ENCODE data around the gene HCAR3.
"Not testable (repeated sequence)": the region's sequence is repeated elsewhere in the genome, so short reads cannot be mapped to it uniquely, and the experiment has no call there.

HCAR3 gene

DNA sequence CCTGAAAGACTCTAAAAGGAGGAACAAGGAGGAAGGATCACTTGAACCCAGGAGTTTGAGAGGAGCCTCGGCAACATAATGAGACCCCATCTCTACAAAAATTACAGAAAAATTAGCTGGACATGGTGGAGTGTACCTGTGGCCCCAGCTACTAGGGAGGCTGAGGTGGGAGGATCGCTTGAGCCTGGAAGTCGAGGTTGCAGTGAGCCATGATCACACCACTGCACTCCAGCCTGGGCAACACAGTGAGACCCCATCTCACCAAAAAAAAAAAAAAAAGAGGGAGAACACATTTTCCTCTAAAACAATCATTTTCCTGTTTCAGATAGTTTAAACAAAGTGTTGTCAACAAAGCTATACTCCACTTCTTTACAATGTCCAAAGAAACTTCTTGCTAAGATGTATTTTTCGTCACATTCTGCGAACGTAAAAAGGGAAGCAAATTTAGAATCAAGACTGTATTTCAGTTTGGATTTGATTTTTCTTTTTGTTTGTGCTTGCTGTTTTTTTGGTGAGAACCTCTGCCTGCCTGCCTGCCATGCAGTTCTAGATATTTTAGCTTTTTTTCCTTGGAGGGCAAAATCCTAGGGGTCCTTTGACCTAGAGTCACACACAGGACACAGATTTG is 9.0 kb upstream of the HCAR3 start:
- TF ChIP-seq CTCF (IDR thresholded peaks at IDR 0.05) = no peak
- H3K4me3 Mint-ChIP-seq = no peak overlapping the region
- no peak overlapping the region for H3K27ac Mint-ChIP-seq
- no peaks in the 10 kb centered on the region for H3K9me3 Mint-ChIP-seq
- H3K4me1 Mint-ChIP-seq = peaks cover 22% of the 10 kb centered on the region
- H3K27me3 Mint-ChIP-seq (ENCODE audit: low read depth, poor library complexity) = peaks cover 4% of the 10 kb centered on the region
- H3K36me3 Mint-ChIP-seq (ENCODE audit: low read depth) = no peaks in the 10 kb centered on the region
- DNase-seq = no peak

GRCh38 chr12:122724641-122725243 is 8.1 kb upstream of the HCAR3 start:
- no peak for DNase-seq
- H3K36me3 Mint-ChIP-seq (ENCODE audit: low read depth) = no peaks in the 10 kb centered on the region
- no peak for TF ChIP-seq CTCF (IDR thresholded peaks at IDR 0.05)
- H3K27me3 Mint-ChIP-seq (ENCODE audit: low read depth, poor library complexity) = peaks cover 11% of the 10 kb centered on the region
- peaks cover 14% of the 10 kb centered on the region for H3K4me1 Mint-ChIP-seq
- no peak overlapping the region for H3K4me3 Mint-ChIP-seq
- H3K9me3 Mint-ChIP-seq = no peaks in the 10 kb centered on the region
- H3K27ac Mint-ChIP-seq = no peak overlapping the region

- H3K4me1 Mint-ChIP-seq = no peaks in the 10 kb centered on the region
- H3K27ac Mint-ChIP-seq = no peak overlapping the region
- H3K36me3 Mint-ChIP-seq (ENCODE audit: low read depth) = no peaks in the 10 kb centered on the region
- peaks cover 16% of the 10 kb centered on the region for H3K27me3 Mint-ChIP-seq (ENCODE audit: low read depth, poor library complexity)
- no peaks in the 10 kb centered on the region for H3K9me3 Mint-ChIP-seq
- H3K4me3 Mint-ChIP-seq = no peak overlapping the region
- no peak for TF ChIP-seq CTCF (IDR thresholded peaks at IDR 0.05)
- no peak for DNase-seq
These were observed 5.8 kb upstream of the HCAR3 start for GRCh38 chr12:122722387-122722786.

DNA sequence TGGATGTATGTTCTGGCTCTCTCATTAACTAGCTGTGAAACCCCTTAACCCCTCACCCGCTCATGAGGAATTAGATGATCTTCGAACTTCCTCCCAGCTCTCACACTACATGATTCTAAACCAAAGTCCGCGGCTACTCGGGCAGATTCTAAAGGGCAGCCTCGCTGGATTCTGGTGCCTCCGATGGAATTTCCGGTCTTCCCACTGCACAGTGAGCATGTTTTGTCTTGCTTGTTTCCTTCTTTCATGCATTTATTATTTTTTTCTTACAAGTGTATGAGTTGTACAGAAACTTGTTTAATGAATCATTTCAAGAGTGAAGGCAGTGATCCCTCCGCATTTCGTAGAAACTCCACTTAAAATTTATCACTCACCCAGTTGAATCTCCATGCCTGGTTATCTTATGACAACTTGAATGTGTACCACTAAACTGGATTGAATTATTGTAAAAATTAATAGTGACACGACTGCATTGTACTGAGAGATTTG is 4.5 kb upstream of the HCAR3 start:
- H3K36me3 Mint-ChIP-seq (ENCODE audit: low read depth) = no peaks in the 10 kb centered on the region
- H3K27ac Mint-ChIP-seq = peak overlapping the region; percentile 20
- H3K4me1 Mint-ChIP-seq = no peaks in the 10 kb centered on the region
- peaks cover 20% of the 10 kb centered on the region for H3K27me3 Mint-ChIP-seq (ENCODE audit: low read depth, poor library complexity)
- DNase-seq = no peak
- TF ChIP-seq CTCF (IDR thresholded peaks at IDR 0.05) = no peak
- H3K4me3 Mint-ChIP-seq = no peak overlapping the region
- no peaks in the 10 kb centered on the region for H3K9me3 Mint-ChIP-seq

DNA sequence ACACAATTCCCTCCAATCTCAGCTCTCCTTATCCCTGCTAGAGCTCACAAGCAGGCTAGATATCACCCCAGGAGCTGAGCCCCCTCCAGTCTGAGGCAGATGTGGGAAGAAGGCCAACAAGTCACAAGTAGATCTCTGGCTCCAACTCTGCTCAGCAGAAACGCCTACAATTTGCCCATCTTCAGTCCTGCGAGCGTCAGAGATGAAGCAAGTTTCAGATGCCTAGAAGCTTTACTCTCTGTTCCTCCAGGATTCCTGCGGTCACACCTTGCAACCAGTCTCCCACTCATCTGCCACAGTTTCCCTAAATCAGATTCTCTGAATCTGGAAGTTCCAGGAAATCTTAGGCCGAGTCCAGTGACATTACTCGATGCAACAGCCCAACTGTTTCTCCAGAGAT is 1.4 kb downstream of the HCAR3 start:
- peaks cover 21% of the 10 kb centered on the region for H3K27me3 Mint-ChIP-seq (ENCODE audit: low read depth, poor library complexity)
- not testable (repeated sequence) for DNase-seq; H3K9me3 Mint-ChIP-seq; H3K27ac Mint-ChIP-seq; H3K4me3 Mint-ChIP-seq; H3K36me3 Mint-ChIP-seq (ENCODE audit: low read depth); H3K4me1 Mint-ChIP-seq

- H3K4me3 Mint-ChIP-seq; H3K9me3 Mint-ChIP-seq; H3K4me1 Mint-ChIP-seq; H3K36me3 Mint-ChIP-seq (ENCODE audit: low read depth); DNase-seq; H3K27ac Mint-ChIP-seq: not testable (repeated sequence)
- peaks cover 16% of the 10 kb centered on the region for H3K27me3 Mint-ChIP-seq (ENCODE audit: low read depth, poor library complexity)
These were observed 3.0 kb downstream of the HCAR3 start for GRCh38 chr12:122713491-122714188.

DNA sequence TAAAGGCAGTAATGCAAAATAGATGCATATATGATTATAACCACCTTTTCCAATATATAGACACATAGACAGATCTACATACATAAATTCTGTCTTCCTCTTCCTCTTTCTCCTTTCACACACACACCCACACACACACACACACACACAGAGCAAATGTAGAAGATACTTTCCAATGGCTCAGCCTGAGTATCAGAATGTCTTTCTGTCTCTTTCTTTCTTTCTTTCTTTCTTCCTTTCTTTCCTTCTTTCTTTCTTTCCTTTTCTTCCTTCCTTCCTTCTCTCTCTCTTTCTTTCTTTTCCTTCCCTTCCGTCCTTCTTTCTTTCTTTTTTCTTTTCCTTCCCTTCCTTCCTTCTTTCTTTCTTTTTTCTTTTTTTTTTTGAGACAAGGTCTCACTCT is 5.3 kb downstream of the HCAR3 start:
- H3K4me1 Mint-ChIP-seq; H3K27ac Mint-ChIP-seq; H3K4me3 Mint-ChIP-seq; H3K36me3 Mint-ChIP-seq (ENCODE audit: low read depth); DNase-seq; H3K9me3 Mint-ChIP-seq: not testable (repeated sequence)
- peaks cover 11% of the 10 kb centered on the region for H3K27me3 Mint-ChIP-seq (ENCODE audit: low read depth, poor library complexity)

DNA sequence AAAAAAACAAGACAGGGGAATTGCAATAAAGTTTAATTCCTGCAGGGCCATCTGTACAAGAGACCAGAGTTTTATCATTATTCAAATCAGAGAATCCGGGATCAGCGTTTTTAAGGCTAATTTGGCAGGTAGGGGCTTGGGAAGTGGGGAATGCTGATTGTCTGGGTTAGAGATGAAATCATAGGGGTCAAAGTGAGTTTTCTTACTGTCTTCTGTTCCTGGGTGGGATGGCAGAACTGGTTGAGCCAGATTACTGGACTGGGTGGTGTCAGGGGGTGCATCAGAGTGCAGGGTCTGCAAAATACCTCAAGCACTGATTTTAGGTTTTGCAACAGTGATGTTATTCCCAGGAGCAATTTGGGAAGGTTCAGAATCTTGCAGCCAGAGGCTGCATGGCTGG is 6.3 kb downstream of the HCAR3 start:
- not testable (repeated sequence) for DNase-seq; H3K27ac Mint-ChIP-seq; H3K9me3 Mint-ChIP-seq; H3K4me1 Mint-ChIP-seq; H3K36me3 Mint-ChIP-seq (ENCODE audit: low read depth); H3K27me3 Mint-ChIP-seq (ENCODE audit: low read depth, poor library complexity); H3K4me3 Mint-ChIP-seq

GRCh38 chr12:122709287-122709686 is 7.3 kb downstream of the HCAR3 start:
- H3K27ac Mint-ChIP-seq; DNase-seq; H3K36me3 Mint-ChIP-seq (ENCODE audit: low read depth): not testable (repeated sequence)

DNA sequence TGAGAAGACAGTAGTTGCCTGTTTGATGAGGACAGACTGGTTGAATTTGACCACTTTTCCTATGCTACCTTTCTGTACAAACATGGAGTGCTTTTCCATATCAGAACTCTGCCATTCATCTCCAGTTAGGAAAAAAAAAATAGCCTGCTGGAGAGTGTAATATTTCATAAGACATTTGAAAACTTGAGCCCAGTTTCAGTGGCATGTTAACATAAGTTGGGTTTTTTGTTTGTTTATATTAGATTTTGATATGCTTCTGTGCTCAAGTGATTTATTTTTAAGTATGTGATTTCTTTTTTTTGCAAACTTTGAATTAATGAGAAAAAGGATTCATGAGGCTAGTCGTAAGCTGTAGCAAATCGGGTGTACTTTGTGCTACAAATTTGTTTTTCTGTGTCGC is 12.8 kb downstream of the HCAR3 start:
- H3K9me3 Mint-ChIP-seq, H3K4me3 Mint-ChIP-seq, H3K27ac Mint-ChIP-seq: not testable (repeated sequence)

More at GRCh38 chr12:122709287-122709686, 7.3 kb downstream of the HCAR3 start:
- not testable (repeated sequence) for H3K27me3 Mint-ChIP-seq (ENCODE audit: low read depth, poor library complexity); H3K4me1 Mint-ChIP-seq; H3K4me3 Mint-ChIP-seq; H3K9me3 Mint-ChIP-seq

More for the DNA sequence above, 12.8 kb downstream of the HCAR3 start:
- H3K27me3 Mint-ChIP-seq (ENCODE audit: low read depth, poor library complexity) = peaks cover 11% of the 10 kb centered on the region
- DNase-seq; H3K4me1 Mint-ChIP-seq; H3K36me3 Mint-ChIP-seq (ENCODE audit: low read depth): not testable (repeated sequence)

Data from nephron progenitor cell (in vitro differentiated cells).